ENCODE measurements around the gene TEPSIN. TPM values are rescaled to one million over a fixed set of nuclear protein-coding genes. Genes with fewer than 3 reads are reported as not detected.

Gene TEPSIN
- total RNA-seq, 1 experiment from 2014 or later, result 40.7 TPM

GRCh38 chr17:81287152-81287551, 48.3 kb upstream of the TEPSIN start:
- no peak for DNase-seq (ENCODE audit: low spot score)
- no peak for ATAC-seq
- Mint-ChIP-seq H3K27me3 (ENCODE audit: low read depth) (no peaks in the 10 kb centered on the region), H3K27ac (peak overlapping the region; percentile 44; the same call in 1 of the 2 replicates), H3K9me3 (no peaks in the 10 kb centered on the region), H3K4me3 (no peak overlapping the region), H3K36me3 (peaks cover 7% of the 10 kb centered on the region; the same call in 1 of the 2 replicates), H3K4me1 (0 out of 2 replicates have a peak, but pooled peaks cover 5% of the 10 kb centered on the region)
- CTCF ChIA-PET, result interaction anchor here (0.9 to 1.5 kb wide), 3 partner anchors 8 to 78 kb away, joined by 3 to 4 read pairs (median 3); partner anchors contain the start of gene SLC38A10
- TF ChIP-seq ZNF423 (CRISPR knock-in tag; IDR thresholded peaks at IDR 0.05) (no peak), NR1H2 (CRISPR knock-in tag; IDR thresholded peaks at IDR 0.05) (no peak)
- POLR2A ChIA-PET, result no interaction called here

- ChIA-PET POLR2A (no interaction called here), CTCF (interaction anchor here (0.6 to 1.6 kb wide), 4 partner anchors 9 to 232 kb away, joined by 3 to 7 read pairs (median 4); partner anchors contain the start of gene SLC38A10)
- Mint-ChIP-seq H3K4me1 (0 out of 2 replicates have a peak, but pooled peaks cover 5% of the 10 kb centered on the region), H3K9me3 (no peaks in the 10 kb centered on the region), H3K27me3 (ENCODE audit: low read depth) (no peaks in the 10 kb centered on the region), H3K36me3 (peaks cover 7% of the 10 kb centered on the region; the same call in 1 of the 2 replicates), H3K27ac (peak overlapping the region; percentile 76; the same call in 1 of the 2 replicates), H3K4me3 (no peak overlapping the region)
- ATAC-seq (no peak), DNase-seq (ENCODE audit: low spot score) (no peak)
- TF ChIP-seq ZNF121 (CRISPR knock-in tag; IDR thresholded peaks at IDR 0.05), result no peak
- no peak for TF ChIP-seq TEAD4 (CRISPR knock-in tag; IDR thresholded peaks at IDR 0.05)
- no peak for TF ChIP-seq HMGXB4 (CRISPR knock-in tag; IDR thresholded peaks at IDR 0.05)
- no peak for TF ChIP-seq SP1 (CRISPR knock-in tag; conservative IDR thresholded peaks at IDR 0.05)
- TF ChIP-seq, protein P1, sequence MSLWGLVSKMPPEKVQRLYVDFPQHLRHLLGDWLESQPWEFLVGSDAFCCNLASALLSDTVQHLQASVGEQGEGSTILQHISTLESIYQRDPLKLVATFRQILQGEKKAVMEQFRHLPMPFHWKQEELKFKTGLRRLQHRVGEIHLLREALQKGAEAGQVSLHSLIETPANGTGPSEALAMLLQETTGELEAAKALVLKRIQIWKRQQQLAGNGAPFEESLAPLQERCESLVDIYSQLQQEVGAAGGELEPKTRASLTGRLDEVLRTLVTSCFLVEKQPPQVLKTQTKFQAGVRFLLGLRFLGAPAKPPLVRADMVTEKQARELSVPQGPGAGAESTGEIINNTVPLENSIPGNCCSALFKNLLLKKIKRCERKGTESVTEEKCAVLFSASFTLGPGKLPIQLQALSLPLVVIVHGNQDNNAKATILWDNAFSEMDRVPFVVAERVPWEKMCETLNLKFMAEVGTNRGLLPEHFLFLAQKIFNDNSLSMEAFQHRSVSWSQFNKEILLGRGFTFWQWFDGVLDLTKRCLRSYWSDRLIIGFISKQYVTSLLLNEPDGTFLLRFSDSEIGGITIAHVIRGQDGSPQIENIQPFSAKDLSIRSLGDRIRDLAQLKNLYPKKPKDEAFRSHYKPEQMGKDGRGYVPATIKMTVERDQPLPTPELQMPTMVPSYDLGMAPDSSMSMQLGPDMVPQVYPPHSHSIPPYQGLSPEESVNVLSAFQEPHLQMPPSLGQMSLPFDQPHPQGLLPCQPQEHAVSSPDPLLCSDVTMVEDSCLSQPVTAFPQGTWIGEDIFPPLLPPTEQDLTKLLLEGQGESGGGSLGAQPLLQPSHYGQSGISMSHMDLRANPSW (CRISPR knock-in tag; conservative IDR thresholded peaks at IDR 0.05; ENCODE audit: low read depth), result no peak
- TF ChIP-seq, protein P2, sequence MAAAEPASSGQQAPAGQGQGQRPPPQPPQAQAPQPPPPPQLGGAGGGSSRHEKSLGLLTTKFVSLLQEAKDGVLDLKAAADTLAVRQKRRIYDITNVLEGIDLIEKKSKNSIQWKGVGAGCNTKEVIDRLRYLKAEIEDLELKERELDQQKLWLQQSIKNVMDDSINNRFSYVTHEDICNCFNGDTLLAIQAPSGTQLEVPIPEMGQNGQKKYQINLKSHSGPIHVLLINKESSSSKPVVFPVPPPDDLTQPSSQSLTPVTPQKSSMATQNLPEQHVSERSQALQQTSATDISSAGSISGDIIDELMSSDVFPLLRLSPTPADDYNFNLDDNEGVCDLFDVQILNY (CRISPR knock-in tag; IDR thresholded peaks at IDR 0.05), result no peak
- no peak for TF ChIP-seq TP53 (CRISPR knock-in tag; IDR thresholded peaks at IDR 0.05)
- TF ChIP-seq SMAD4 (CRISPR knock-in tag; IDR thresholded peaks at IDR 0.05), result no peak
- TF ChIP-seq ESRRA (CRISPR knock-in tag; IDR thresholded peaks at IDR 0.05; ENCODE audit: borderline replicate concordance), result no peak
- no peak for TF ChIP-seq ELF4 (CRISPR knock-in tag; IDR thresholded peaks at IDR 0.05; ENCODE audit: low read depth)
- TF ChIP-seq CREB1 (CRISPR knock-in tag; IDR thresholded peaks at IDR 0.05), result no peak
- no peak for TF ChIP-seq GABPB1 (CRISPR knock-in tag; IDR thresholded peaks at IDR 0.05)
- no peak for TF ChIP-seq FOXP1 (CRISPR knock-in tag; IDR thresholded peaks at IDR 0.05; ENCODE audit: borderline replicate concordance)
- TF ChIP-seq FOXP4 (CRISPR knock-in tag; IDR thresholded peaks at IDR 0.05), result no peak
- TF ChIP-seq, protein P3, sequence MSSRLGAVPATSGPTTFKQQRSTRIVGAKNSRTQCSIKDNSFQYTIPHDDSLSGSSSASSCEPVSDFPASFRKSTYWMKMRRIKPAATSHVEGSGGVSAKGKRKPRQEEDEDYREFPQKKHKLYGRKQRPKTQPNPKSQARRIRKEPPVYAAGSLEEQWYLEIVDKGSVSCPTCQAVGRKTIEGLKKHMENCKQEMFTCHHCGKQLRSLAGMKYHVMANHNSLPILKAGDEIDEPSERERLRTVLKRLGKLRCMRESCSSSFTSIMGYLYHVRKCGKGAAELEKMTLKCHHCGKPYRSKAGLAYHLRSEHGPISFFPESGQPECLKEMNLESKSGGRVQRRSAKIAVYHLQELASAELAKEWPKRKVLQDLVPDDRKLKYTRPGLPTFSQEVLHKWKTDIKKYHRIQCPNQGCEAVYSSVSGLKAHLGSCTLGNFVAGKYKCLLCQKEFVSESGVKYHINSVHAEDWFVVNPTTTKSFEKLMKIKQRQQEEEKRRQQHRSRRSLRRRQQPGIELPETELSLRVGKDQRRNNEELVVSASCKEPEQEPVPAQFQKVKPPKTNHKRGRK (CRISPR knock-in tag; IDR thresholded peaks at IDR 0.05; ENCODE audit: borderline replicate concordance), result no peak
- TF ChIP-seq, protein P4, sequence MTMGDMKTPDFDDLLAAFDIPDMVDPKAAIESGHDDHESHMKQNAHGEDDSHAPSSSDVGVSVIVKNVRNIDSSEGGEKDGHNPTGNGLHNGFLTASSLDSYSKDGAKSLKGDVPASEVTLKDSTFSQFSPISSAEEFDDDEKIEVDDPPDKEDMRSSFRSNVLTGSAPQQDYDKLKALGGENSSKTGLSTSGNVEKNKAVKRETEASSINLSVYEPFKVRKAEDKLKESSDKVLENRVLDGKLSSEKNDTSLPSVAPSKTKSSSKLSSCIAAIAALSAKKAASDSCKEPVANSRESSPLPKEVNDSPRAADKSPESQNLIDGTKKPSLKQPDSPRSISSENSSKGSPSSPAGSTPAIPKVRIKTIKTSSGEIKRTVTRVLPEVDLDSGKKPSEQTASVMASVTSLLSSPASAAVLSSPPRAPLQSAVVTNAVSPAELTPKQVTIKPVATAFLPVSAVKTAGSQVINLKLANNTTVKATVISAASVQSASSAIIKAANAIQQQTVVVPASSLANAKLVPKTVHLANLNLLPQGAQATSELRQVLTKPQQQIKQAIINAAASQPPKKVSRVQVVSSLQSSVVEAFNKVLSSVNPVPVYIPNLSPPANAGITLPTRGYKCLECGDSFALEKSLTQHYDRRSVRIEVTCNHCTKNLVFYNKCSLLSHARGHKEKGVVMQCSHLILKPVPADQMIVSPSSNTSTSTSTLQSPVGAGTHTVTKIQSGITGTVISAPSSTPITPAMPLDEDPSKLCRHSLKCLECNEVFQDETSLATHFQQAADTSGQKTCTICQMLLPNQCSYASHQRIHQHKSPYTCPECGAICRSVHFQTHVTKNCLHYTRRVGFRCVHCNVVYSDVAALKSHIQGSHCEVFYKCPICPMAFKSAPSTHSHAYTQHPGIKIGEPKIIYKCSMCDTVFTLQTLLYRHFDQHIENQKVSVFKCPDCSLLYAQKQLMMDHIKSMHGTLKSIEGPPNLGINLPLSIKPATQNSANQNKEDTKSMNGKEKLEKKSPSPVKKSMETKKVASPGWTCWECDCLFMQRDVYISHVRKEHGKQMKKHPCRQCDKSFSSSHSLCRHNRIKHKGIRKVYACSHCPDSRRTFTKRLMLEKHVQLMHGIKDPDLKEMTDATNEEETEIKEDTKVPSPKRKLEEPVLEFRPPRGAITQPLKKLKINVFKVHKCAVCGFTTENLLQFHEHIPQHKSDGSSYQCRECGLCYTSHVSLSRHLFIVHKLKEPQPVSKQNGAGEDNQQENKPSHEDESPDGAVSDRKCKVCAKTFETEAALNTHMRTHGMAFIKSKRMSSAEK (CRISPR knock-in tag; IDR thresholded peaks at IDR 0.05; ENCODE audit: borderline replicate concordance), result no peak
- no peak for TF ChIP-seq ZBTB21 (CRISPR knock-in tag; IDR thresholded peaks at IDR 0.05; ENCODE audit: borderline replicate concordance)
- TF ChIP-seq, protein P5, sequence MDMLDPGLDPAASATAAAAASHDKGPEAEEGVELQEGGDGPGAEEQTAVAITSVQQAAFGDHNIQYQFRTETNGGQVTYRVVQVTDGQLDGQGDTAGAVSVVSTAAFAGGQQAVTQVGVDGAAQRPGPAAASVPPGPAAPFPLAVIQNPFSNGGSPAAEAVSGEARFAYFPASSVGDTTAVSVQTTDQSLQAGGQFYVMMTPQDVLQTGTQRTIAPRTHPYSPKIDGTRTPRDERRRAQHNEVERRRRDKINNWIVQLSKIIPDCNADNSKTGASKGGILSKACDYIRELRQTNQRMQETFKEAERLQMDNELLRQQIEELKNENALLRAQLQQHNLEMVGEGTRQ (CRISPR knock-in tag; IDR thresholded peaks at IDR 0.05), result no peak
These were observed 47.8 kb upstream of the TEPSIN start for GRCh38 chr17:81286491-81287145.

Measured in WTC11 (cell line).